ENCODE measurements around the gene AURKA. TPM values are rescaled to one million over a fixed set of nuclear protein-coding genes. Genes with fewer than 3 reads are reported as not detected.

The AURKA gene
- total RNA-seq, 1 donor from 2014 or later: 12.4 TPM

GRCh38 chr20:56359212-56360132 is 32.5 kb downstream of the AURKA start:
- Mint-ChIP-seq H3K9me3 (ENCODE audit: unreplicated experiment) (peaks cover 3% of the 10 kb centered on the region), H3K27ac (ENCODE audit: unreplicated experiment) (peak overlapping the region; percentile 93), H3K4me1 (ENCODE audit: low read depth, unreplicated experiment) (peaks cover 18% of the 10 kb centered on the region), H3K27me3 (ENCODE audit: unreplicated experiment) (peaks cover 9% of the 10 kb centered on the region), H3K4me3 (ENCODE audit: unreplicated experiment) (peak overlapping the region; percentile 95), H3K36me3 (ENCODE audit: unreplicated experiment) (no peaks in the 10 kb centered on the region)
- TF ChIP-seq CTCF (IDR thresholded peaks at IDR 0.05; ENCODE audit: partially characterized antibody, unreplicated experiment): no peak
- peak; percentile 50 for DNase-seq

DNA sequence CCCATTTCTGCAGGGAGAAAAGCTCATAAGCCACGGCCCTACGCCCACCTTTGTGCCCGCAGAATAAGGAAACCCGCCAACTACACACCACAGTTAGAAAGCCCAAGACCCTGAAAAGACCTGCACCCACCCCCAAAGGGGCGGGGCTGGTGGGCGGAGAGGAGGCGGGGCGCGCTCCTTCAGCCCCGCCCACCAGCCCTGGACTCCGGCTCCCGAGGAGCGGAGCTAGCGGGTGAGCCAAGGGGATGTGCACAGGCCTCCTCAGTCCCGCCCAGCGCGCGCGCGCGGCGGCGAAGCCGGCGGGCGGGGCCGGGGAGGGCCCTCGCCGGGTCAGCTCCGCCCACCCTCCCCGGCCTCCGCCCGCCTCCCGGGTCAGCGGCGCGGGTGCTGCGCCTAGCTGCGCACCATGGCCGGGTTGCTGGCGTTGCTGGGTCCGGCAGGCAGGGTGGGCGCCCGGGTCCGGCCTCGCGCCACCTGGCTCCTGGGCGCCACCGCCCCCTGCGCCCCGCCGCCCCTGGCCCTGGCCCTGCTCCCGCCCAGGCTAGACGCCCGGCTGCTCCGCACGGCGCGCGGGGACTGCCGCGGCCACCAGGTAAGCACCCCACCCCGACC is 33.3 kb downstream of the AURKA start, which contains the start of gene FAM210B:
Gene FAM210B, plus strand, starts transcription at position 375 of the 612 bp plus-strand sequence. Its CDS starts 32 bp downstream, at position 407.
- H3K27ac Mint-ChIP-seq (ENCODE audit: unreplicated experiment): peak within 1 kb of the TSS; percentile 93
- TF ChIP-seq CTCF (IDR thresholded peaks at IDR 0.05; ENCODE audit: partially characterized antibody, unreplicated experiment): no peak
- peaks cover 7% of the 10 kb centered on the region for H3K27me3 Mint-ChIP-seq (ENCODE audit: unreplicated experiment)
- H3K36me3 Mint-ChIP-seq (ENCODE audit: unreplicated experiment): no peaks in the 10 kb centered on the region
- DNase-seq: peak; percentile 90
- H3K4me1 Mint-ChIP-seq (ENCODE audit: low read depth, unreplicated experiment): peaks cover 18% of the 10 kb centered on the region
- peak within 1 kb of the TSS; percentile 95 for H3K4me3 Mint-ChIP-seq (ENCODE audit: unreplicated experiment)
- H3K9me3 Mint-ChIP-seq (ENCODE audit: unreplicated experiment): peaks cover 3% of the 10 kb centered on the region

- Mint-ChIP-seq H3K36me3 (ENCODE audit: unreplicated experiment) (no peaks in the 10 kb centered on the region), H3K4me3 (ENCODE audit: unreplicated experiment) (peak overlapping the region; percentile 75), H3K4me1 (ENCODE audit: low read depth, unreplicated experiment) (peaks cover 18% of the 10 kb centered on the region), H3K27ac (ENCODE audit: unreplicated experiment) (no peak overlapping the region), H3K9me3 (ENCODE audit: unreplicated experiment) (peaks cover 3% of the 10 kb centered on the region), H3K27me3 (ENCODE audit: unreplicated experiment) (peaks cover 5% of the 10 kb centered on the region)
- no peak for TF ChIP-seq CTCF (IDR thresholded peaks at IDR 0.05; ENCODE audit: partially characterized antibody, unreplicated experiment)
- no peak for DNase-seq
Observed at GRCh38 chr20:56358070-56358469, 33.9 kb downstream of the AURKA start.

DNA sequence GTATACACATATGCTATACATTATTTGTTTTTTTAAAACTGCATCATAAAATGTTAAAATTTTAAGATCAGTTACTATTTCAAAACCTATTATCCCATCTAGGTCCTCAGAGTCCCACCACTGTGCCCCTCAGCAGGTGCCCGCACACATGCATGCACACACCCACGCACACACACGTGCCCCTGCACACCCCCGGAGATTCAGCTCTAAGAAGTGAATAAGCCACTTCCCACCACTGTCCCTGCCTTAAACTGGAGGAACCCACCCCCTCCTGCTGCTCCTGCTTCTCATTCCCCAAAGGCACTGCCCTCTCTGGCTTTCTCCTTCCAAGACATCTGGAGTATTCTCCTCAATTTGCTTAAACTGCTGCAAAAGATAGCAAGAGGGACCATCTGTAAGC is 38.7 kb downstream of the AURKA start:
- no peak for TF ChIP-seq CTCF (IDR thresholded peaks at IDR 0.05; ENCODE audit: partially characterized antibody, unreplicated experiment)
- no peaks in the 10 kb centered on the region for H3K9me3 Mint-ChIP-seq (ENCODE audit: unreplicated experiment)
- no peak overlapping the region for H3K4me3 Mint-ChIP-seq (ENCODE audit: unreplicated experiment)
- H3K27me3 Mint-ChIP-seq (ENCODE audit: unreplicated experiment): peaks cover 4% of the 10 kb centered on the region
- no peaks in the 10 kb centered on the region for H3K4me1 Mint-ChIP-seq (ENCODE audit: low read depth, unreplicated experiment)
- H3K27ac Mint-ChIP-seq (ENCODE audit: unreplicated experiment): no peak overlapping the region
- H3K36me3 Mint-ChIP-seq (ENCODE audit: unreplicated experiment): no peaks in the 10 kb centered on the region
- DNase-seq: no peak
